ENCODE results near the gene MARS1.

Gene MARS1

DNA sequence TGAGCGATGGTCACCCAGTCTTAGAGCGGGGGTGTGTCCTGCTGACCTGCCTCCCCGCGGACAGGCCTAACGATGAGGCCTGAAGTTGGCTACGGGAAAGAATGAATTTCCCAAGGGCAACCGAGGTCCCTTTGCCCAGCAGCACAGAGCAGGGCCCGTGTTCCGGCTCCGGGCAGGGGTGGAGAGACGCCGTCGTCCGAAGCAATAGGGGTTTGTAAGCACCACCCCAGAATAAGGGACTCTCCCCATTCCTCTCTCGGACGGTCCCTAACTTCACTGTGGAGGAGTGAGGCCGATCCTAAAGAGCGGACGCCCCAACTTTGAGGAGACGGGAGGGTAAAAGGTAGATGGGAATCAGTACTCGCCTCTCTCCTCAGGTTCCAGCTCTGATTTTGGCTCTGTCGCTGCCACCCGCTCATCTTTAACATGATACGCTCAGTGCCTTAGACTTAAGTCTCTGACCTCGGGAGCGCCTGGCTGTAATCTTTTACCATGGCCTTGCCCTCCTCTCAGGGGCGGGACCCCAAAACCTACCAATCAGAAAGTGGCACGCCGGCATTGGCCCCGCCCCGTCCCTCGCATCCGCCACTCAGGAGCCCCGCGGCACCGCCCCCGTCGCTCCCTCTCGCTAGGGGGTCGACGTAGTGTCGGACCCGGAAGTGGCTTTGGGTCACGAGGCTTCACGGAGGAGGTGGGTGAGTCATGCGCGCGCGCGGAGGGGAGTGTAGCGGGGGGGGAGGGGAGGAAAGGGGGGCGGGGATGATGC, 32.4 kb downstream of the MARS1 start, which contains the start of gene DDIT3:
Gene DDIT3 (minus strand): TSS at position 462 of the 766 bp plus-strand sequence. CDS start 3,108 bp downstream, outside the sequence.
- peak; percentile 100 for DNase-seq (ENCODE audit: low spot score)
- peak within 1 kb of the TSS; percentile 98 to 99 for H3K27ac ChIP-seq
- TF ChIP-seq, protein P1, sequence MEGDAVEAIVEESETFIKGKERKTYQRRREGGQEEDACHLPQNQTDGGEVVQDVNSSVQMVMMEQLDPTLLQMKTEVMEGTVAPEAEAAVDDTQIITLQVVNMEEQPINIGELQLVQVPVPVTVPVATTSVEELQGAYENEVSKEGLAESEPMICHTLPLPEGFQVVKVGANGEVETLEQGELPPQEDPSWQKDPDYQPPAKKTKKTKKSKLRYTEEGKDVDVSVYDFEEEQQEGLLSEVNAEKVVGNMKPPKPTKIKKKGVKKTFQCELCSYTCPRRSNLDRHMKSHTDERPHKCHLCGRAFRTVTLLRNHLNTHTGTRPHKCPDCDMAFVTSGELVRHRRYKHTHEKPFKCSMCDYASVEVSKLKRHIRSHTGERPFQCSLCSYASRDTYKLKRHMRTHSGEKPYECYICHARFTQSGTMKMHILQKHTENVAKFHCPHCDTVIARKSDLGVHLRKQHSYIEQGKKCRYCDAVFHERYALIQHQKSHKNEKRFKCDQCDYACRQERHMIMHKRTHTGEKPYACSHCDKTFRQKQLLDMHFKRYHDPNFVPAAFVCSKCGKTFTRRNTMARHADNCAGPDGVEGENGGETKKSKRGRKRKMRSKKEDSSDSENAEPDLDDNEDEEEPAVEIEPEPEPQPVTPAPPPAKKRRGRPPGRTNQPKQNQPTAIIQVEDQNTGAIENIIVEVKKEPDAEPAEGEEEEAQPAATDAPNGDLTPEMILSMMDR (IDR thresholded peaks at IDR 0.05): no peak
- H3K4me3 ChIP-seq: peak within 1 kb of the TSS; percentile 80

DNA sequence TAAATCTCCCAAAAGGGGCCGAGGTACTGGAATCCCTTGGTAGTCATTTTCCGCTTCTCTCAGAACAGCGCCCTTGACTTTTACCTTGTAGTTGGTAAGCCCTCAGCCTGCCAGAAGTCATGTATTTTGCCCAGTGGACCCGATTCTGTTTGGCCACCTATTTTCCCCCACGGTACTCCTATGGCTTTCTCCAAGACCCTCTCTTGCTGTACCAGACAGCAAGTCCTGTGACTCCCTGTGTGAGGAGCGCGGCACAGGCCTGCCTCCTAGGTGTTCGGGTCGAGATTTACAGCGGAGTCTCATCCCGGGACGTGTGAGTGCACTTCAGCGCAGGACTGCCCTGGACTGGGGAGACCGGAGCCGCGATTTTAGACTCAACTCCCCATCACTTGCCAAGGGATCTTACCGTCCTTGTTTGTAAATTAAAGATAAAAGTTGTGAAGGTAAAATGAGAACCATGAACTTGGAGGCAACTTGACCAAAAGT, 33.7 kb downstream of the MARS1 start:
- peak; percentile 82 for DNase-seq (ENCODE audit: low spot score)
- peak overlapping the region; percentile 98 to 99 for H3K27ac ChIP-seq
- H3K4me3 ChIP-seq: peak overlapping the region; percentile 97
- TF ChIP-seq, protein P1 (IDR thresholded peaks at IDR 0.05): no peak

DNA sequence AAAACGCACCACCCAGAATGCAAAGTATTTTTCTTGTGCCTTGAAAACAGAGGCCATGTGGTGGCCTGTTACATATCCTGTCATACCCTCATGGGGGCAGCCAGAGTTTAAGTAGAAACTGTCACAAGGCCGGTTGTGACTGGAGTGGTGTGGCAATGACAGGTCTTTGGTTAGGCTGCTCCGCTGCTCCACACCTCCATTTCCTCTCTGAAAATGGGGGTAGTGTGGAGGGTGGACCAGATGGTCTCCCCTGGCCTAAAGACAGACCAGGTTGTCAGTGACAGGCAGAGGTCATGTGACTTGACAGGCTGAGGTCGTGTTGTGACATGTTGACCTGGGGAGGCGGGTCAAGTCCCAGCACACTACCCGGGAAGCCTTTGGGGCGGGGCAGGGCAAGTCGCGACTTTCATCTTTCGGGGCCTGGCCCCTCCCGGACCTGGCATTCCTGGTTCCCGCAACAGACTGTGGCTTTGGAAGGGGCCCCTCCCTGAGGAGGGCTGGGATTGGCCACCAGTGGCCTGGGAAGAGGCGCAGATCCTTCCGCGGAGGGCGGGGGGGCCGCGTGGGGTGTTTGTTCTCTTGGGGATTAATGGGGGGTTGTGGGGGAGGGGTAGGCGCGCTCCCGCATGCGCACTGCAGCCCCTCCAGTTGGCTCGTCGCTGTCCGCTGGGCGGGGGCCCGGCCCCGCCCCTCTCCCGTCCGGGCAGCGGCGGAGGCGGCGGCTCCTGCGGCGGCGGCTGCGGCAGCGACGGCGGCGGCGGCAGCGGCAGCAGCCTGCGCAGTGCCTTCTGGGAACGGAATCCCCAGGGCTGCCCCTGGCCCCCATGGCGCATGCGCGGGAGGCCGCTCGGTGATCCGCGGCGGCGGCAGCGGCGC, 34.4 kb downstream of the MARS1 start, which contains the start of gene MBD6:
Gene MBD6 (plus strand): TSS at position 814 of the 876 bp plus-strand sequence. CDS start 1,480 bp downstream, outside the sequence.
- TF ChIP-seq, protein P1 (IDR thresholded peaks at IDR 0.05): no peak
- DNase-seq (ENCODE audit: low spot score): peak; percentile 97
- H3K27ac ChIP-seq: peak within 1 kb of the TSS; percentile 98 to 99
- H3K4me3 ChIP-seq: peak within 1 kb of the TSS; percentile 97

DNA sequence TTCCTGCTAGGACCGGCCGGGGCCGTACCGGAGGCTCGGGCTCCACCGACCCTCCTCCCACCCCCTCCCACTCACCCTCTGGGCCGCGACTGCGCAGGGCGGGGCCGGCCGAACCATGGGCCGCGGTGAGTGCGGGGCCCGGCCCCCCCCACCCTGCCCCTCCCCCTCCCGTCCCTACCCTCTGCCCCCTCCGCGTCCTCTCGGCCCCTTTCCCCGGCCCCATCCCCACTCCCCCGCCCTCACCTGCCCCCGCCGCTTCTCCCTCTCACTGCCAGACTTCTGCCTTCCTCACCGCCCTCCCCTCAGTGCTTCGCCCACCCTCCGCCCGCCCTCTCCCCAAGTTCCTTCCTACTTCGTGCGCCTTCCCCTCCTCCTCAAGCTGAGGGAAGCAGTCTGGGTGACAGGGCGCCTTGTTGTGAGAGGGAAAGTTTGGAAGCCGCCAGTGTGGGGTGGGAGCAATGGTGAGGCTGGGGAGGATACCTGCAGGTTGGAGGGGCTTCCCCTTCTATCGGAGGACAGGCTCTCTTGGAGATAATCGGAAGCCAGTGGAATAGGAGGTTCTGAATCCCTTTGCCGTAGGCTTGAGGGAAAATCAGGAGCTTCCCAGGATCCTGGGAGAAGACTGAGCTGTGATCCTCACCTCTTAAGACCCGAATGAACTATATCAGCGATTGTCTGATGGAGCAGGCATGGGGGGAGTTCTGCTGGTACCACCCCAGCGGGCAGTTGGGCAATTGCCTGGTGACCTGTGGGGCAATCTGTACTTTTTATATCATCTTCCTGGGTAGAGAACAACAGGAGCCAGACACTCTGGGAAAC, 35.2 kb downstream of the MARS1 start:
- peak overlapping the region; percentile 98 to 99 for H3K27ac ChIP-seq
- peak overlapping the region; percentile 97 for H3K4me3 ChIP-seq
- TF ChIP-seq, protein P1 (IDR thresholded peaks at IDR 0.05): no peak
- DNase-seq (ENCODE audit: low spot score): peak; percentile 86

DNA sequence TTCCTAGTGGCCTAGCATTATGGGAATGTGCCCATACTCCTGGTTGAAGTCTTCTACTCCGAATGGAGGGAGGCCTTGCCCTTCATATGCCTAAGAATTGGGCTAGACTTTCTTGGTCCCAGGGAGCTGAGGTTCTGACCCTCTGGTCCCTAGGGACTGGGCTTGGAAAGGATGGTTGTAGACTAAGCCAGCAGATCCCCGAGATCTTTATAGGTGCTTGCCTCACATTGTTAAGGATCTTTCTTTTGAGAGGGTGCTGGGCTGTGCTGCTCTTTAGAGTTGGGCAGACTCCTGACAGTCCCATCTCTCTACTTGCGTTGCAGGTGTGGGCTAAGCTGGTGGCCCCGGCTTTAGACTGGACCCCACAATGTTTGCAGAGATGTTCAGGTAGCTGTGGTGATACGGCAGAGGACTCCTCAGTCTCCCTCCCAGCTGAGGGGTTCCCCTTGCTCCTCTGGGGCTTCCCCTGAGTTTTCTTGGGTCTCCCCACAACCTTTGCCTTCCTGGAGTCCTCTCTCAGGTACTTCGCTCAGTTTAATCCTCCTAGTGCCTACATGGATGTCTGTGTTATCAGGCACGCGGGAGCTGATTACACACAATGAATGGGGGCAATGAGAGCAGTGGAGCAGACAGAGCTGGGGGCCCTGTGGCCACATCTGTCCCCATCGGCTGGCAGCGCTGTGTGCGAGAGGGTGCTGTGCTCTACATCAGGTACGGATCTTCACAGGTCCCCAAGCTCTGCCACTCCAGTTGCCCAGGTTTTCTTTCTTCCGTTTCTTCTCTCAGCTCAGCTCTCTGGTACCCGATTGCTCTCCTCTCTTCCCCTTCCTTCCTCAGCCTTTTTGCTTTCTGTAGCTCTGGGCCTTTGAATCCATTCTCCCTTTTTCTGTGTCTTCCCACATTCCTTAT, 36.1 kb downstream of the MARS1 start:
- Histone ChIP-seq H3K27ac (peak overlapping the region; percentile 98 to 99), H3K4me3 (peak overlapping the region; percentile 97)
- no peak for DNase-seq (ENCODE audit: low spot score)
- TF ChIP-seq, protein P1 (IDR thresholded peaks at IDR 0.05): no peak

Data from coronary artery (tissue), 2 donors.